HG03432 (cell line): ENCODE measurements around the gene CES4A.
"Not testable (repeated sequence)": the region's sequence is repeated elsewhere in the genome, so short reads cannot be mapped to it uniquely, and the experiment has no call there.

ENCODE experiments used
- ATAC-seq: cut with Tn5 transposase; IDR thresholded peaks from one replicate; pipeline ENCODE4 v1.9.1; 2021; ENCODE audit warnings: mild to moderate bottlenecking, moderate library complexity; ENCODE audit not compliant: unreplicated experiment

CES4A gene

GRCh38 chr16:66983033-66983432, 5.4 kb upstream of the CES4A start:
- no peak for ATAC-seq

DNA sequence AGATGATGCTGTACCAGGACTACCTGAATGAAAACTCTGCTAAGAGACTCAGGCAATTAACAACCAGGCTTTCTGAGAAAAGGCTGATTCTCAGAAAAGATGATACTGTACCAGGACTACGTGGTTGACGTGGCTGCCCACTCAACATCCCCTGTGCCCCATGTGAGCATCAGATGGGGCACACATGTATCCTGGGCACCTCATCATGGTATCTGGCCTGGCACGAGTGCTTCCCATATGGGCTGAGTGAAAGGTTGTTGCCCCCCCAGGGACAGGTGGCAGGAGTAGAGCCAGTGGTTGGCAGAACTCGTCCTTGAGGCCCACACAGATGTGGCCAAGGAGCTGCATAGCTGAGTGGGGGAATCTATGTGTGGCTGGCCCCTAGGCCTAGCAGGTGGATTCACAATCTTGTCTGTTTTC, 3.5 kb upstream of the CES4A start:
- ATAC-seq = no peak

- no peak for ATAC-seq
Measured at GRCh38 chr16:66986559-66986958, 1.8 kb upstream of the CES4A start.

DNA sequence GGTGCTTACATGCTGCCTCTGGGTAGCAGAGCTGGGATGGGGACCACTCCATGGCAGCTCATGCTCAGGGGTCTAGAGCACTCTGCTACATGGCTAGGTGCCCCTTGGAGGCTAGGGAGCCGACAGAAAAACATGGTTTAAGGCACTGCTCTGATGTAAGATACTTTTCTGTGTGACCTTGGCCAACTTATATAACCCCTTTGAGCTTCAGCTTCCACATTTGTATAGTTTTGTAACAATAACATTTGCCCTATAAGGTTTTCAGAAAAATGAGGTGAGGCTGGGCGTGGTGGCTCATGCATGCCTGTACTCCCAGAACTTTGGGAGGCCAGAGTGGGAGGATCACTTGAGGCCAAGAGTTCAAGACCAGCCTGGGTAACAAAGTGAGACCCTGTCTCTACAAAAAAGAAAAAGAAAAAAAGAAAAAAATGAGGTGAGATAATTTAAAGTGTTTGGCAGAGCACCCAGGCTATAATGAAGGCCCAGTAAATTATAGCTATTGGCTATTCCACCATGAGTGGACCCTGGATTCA, 3.2 kb downstream of the CES4A start:
- ATAC-seq = no peak

DNA sequence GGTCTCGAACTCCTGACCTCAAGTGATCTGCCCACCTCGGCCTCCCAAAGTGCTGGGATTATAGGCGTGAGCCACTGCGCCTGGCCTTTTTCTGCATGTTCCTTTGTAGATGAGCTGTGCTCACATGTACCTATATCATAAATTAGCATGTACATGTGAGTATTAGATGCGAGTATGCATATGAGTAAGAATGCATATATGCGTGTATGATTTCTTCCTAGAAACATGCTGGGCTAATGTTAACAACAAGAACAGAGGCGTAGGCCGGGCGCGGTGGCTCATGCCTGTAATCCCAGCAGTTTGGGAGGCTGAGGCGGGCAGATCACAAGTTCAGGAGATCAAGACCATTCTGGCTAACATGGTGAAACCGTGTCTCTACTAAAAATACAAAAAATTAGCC, 5.2 kb downstream of the CES4A start:
- not testable (repeated sequence) for ATAC-seq

DNA sequence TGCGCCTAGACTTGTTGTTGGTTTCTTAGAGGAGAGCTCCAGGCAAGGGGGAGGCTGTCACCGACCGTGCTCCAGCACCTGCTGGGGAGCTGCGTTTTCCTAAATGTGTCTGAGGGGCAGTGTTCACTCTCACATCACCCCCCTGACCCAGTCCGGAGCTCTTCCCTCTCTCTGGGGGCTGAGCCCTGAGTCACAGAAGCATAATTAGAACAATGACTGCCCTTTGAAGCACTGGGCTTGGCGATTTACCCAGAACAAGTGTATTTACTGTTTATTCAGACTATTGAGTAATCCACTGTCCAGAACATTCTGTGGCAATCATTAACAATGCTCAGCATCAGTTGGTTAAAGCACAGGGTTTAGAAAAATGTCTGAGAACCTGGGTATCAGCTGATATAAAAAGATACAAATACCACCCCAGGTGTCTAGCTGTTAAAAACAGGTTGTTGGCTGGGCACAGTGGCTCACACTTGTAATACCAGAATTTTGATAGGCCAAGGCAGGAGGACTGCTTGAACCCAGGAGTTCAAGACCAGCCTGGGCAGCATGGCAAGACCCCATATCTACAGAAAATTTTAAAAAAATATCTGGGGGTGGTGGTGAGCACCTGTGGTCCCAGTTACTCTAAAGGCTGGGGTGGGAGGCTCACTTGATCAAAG, 8.1 kb downstream of the CES4A start:
- no peak for ATAC-seq

GRCh38 chr16:66996983-66997358, 8.6 kb downstream of the CES4A start:
- ATAC-seq = no peak

GRCh38 chr16:67000384-67001351, 12.3 kb downstream of the CES4A start:
- peak; percentile 63 for ATAC-seq

DNA sequence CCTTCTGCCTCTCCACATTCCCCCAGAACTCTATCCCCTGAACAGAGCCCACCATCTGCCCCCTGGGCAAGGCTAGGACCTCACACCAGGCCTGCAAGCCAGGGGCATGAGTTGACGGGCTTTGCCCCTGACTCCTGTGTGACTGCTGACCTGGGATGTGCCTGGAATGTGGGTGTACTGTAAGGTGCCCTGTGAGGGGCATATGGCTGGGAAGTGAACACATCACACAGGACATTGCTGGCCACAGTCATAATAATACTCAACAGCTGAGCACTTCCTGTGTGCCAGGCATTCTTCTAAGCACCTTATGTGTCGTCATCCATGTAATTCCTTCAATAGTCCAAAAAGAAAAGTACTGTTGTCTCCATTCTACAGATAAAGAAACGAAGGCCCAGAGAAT, 13.3 kb downstream of the CES4A start:
- ATAC-seq = no peak

GRCh38 chr16:67006930-67007658, 18.7 kb downstream of the CES4A start:
- no peak for ATAC-seq

GRCh38 chr16:67009158-67009557, 20.8 kb downstream of the CES4A start:
- no peak for ATAC-seq

- no peak for ATAC-seq
Measured at GRCh38 chr16:67011274-67011673, 22.9 kb downstream of the CES4A start.

GRCh38 chr16:67013233-67013822, 24.9 kb downstream of the CES4A start:
- ATAC-seq = no peak

DNA sequence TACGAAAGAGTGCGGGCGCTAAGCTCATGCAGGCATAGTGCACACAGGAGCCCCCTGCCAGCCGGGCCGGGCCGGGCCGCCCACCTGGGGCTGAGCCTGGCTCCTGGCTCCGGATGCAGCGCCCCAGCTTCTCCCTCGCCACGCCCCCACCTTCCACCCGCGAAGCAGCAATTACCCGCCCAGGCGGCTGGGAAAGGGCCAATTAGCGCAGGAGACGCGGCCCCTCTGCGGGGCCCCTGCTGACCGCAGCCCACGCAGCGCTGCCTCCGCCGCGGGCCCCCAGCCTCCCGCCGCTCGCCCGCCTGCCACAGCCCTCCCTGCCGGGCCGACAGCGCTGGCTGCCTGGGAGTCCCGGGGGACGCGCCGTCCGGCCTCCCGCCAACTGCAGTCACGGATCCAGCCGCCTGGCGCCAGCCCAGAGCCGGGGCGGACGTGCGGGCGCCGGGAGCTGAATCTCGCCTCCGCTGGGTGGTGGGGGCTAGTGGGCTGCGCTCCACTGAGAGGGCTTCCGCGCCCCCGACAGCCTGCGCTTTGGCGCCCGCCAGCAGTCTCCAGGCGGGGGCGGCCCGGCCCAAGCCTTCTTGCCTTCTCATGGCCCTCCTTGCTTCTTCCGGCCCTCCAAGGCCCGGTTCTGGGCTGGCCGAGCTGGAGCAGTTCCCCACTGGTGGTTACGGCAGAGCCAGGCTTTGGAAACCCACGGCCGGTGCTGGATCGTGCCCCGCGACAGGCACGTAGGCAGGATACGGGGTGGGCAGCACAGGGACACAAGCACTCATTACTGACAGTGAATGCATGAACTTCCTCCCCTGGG, 25.6 kb downstream of the CES4A start:
- peak; percentile 56 for ATAC-seq

DNA sequence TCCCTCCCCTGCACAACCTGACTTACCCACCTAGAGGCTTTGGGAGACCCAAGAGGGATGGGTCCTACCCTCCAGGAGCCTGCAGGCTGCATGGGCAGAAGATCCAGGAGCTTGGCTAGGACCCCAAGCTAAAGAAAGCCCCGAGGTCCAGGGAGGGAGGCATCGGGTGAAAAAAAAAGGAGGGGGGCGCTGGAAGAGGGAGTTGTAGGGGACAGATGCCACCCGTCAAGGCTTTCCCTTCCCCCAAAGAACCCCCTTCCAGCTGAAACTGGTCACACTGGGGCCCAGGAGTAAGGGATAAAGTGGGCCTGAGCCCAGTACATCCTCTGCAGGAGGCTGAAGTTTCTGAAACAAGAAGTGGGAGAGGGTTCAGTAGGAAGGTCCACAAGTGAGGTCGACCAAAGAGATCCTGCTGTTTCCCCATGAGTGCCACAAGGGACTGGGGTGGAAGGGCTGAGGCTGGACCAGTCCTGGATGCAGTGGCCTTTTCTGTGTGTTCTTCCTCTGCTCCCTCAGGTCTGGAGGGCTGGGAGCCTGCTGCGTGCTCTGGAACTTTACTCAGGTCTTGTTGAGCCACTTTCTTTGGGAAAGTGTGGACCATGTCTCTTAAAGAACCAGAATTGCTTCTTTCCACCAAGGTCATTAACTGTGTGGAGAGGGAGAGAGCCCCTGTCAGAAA, 26.4 kb downstream of the CES4A start:
- ATAC-seq = no peak

- no peak for ATAC-seq
Measured at GRCh38 chr16:67015313-67015731, 26.9 kb downstream of the CES4A start.

DNA sequence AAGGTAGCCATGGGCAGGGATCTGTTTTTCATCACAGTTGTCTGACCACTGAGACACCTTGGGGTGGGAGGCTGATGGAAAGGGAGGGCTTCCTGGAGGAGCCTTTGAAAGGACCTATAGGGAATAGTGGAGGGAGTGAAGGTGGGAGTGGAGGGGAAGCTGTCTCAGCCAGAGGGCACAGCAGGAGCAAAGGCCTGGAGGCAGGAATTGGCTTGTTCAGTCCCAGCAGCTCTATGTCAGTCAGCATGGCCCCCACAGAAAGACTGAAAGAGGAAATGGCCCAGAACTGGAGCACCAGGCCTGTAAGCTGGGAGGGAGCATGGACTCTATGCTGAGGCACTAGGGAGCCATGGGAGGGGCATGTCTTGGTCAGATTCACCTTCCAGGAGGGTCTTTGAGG, 27.8 kb downstream of the CES4A start:
- ATAC-seq = no peak

- no peak for ATAC-seq
Measured at GRCh38 chr16:67016681-67017420, 28.5 kb downstream of the CES4A start.

DNA sequence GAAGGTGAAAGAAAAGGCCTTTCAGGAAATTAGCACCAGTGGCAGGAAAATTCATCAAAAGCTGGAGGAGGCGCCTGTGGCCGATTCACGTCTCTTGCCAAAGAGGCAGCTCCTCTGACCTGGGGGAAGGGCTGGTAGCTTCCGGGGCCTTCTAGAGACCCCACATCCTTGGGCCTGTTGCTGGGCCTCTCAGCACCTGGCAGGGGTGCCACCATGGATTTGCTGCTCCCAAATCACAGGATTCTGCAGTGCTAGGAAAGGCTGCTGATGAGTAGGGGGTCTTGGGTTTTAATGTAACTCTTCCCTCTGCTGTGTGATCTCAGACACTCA, 29.0 kb downstream of the CES4A start:
- ATAC-seq = no peak
